Ectodermal cell (in vitro differentiated cells): ENCODE data around the gene C1QTNF3.

Source experiments
- H3K27ac ChIP-seq: 2 replicates; pipeline ENCODE4 v1.7.0; 2013; ENCODE audit warnings: mild to moderate bottlenecking, low read depth, low read length; ENCODE audit not compliant: insufficient read depth, poor library complexity, severe bottlenecking
- H3K27me3 ChIP-seq: 2 replicates; pipeline ENCODE4 v1.7.0; 2013; ENCODE audit warnings: mild to moderate bottlenecking, low read length; ENCODE audit not compliant: insufficient read depth, control insufficient read depth, poor library complexity, severe bottlenecking
- H3K36me3 ChIP-seq: one replicate; pipeline ENCODE4 v1.7.0; 2013; ENCODE audit warnings: low read length; ENCODE audit not compliant: control insufficient read depth, insufficient read depth
- H3K4me1 ChIP-seq: one replicate; pipeline ENCODE4 v1.7.0; 2013; ENCODE audit warnings: low read length; ENCODE audit not compliant: control insufficient read depth, insufficient read depth
- H3K4me3 ChIP-seq: 2 replicates; pipeline ENCODE4 v1.7.0; 2013; ENCODE audit warnings: low read depth, low read length, control low read depth; ENCODE audit not compliant: insufficient read depth
- H3K9me3 ChIP-seq: 2 replicates; pipeline ENCODE4 v1.7.0; 2013; ENCODE audit warnings: mild to moderate bottlenecking, low read length, moderate library complexity; ENCODE audit not compliant: control insufficient read depth
- WGBS, 2 experiments: methylation state at CpG; one replicate each; pipeline ENCODE4 v1.1.7; 2013; ENCODE audit warnings: missing lambda C conversion rate in 2 of 2; 5-methylcytosine and 5-hydroxymethylcytosine counted together

Gene C1QTNF3

GRCh38 chr5:34002629-34003328, 40.2 kb downstream of the C1QTNF3 start:
- Histone ChIP-seq H3K36me3 (peaks cover 4% of the 10 kb centered on the region), H3K9me3 (no peaks in the 10 kb centered on the region), H3K27me3 (no peaks in the 10 kb centered on the region), H3K4me3 (no peak overlapping the region), H3K27ac (no peak overlapping the region), H3K4me1 (peaks cover 13% of the 10 kb centered on the region)
- WGBS, 2 experiments, result 89 to 91% methylated on average over 10 of the region's 10 CpGs

- no peaks in the 10 kb centered on the region for H3K9me3 ChIP-seq
- H3K36me3 ChIP-seq, result peaks cover 4% of the 10 kb centered on the region
- H3K27ac ChIP-seq, result no peak overlapping the region
- no peaks in the 10 kb centered on the region for H3K27me3 ChIP-seq
- H3K4me1 ChIP-seq, result peaks cover 8% of the 10 kb centered on the region
- WGBS, 2 experiments, result 90 to 92% methylated on average over 10 of the region's 10 CpGs
- H3K4me3 ChIP-seq, result no peak overlapping the region
Measured at GRCh38 chr5:34001241-34001841, 41.7 kb downstream of the C1QTNF3 start.

DNA sequence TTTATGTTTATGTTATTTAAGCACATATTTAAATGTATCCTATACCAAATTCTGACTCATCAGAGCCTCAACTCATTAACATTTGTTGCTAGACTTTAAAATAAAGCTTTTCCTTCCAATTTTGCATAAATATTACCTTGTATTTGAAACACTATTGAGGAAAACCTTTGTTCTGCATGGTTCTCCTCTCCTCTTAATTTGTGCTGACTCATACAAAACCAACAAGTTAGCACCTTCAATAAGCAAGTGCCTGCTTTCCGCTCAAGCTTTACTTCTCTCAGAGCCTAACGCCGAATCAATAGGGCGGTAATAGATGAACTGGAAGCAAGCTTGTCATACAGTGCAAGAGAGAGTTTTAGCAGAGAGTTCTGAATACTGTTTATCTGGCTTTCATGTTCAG, 43.0 kb downstream of the C1QTNF3 start:
- Histone ChIP-seq H3K27ac (no peak overlapping the region), H3K9me3 (no peaks in the 10 kb centered on the region), H3K36me3 (peaks cover 4% of the 10 kb centered on the region), H3K27me3 (no peaks in the 10 kb centered on the region), H3K4me3 (no peak overlapping the region), H3K4me1 (peaks cover 8% of the 10 kb centered on the region)
- WGBS, 2 experiments, result 93 to 96% methylated on average over 4 of the region's 4 CpGs

DNA sequence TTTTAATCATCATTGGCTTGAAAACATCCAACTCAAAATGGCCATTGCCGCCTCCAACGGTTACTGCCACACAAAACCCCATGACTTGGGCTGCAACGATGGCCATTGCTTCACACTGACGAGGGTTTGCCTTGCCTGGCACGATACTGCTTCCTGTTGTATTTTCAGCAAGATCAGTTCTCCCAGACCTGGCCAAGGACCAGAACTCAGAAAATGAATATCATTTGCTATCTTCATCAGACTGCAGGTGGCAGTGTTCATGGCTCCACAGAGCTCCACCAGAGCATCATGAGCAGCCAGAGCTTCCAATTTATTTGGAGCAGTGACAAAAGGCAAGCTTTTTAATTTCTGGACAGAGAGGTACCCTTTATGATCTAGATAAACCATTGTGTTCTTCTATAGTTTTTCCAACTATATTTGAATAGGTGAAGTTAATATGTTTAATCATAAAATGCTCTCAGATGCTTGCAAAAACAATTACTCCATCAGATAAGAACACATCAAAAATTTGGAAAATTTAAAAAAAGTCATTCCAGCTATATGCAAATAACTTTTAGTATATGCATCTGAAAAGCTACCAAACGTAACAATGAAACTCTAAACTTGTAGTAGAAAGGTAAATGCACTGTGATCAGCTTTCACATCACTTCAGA, 45.6 kb downstream of the C1QTNF3 start:
- Histone ChIP-seq H3K36me3 (peaks cover 4% of the 10 kb centered on the region), H3K27ac (no peak overlapping the region), H3K27me3 (no peaks in the 10 kb centered on the region), H3K4me3 (no peak overlapping the region), H3K4me1 (peaks cover 4% of the 10 kb centered on the region), H3K9me3 (no peaks in the 10 kb centered on the region)
- 82 to 84% methylated on average over 5 to 6 of the region's 6 CpGs for WGBS, 2 experiments

- Histone ChIP-seq H3K4me3 (no peak overlapping the region), H3K27ac (no peak overlapping the region), H3K4me1 (no peaks in the 10 kb centered on the region), H3K27me3 (no peaks in the 10 kb centered on the region), H3K9me3 (no peaks in the 10 kb centered on the region), H3K36me3 (peaks cover 4% of the 10 kb centered on the region)
- WGBS, 2 experiments, result 84 to 91% methylated on average over 2 of the region's 2 CpGs
Measured at GRCh38 chr5:33995865-33996264, 47.1 kb downstream of the C1QTNF3 start.

DNA sequence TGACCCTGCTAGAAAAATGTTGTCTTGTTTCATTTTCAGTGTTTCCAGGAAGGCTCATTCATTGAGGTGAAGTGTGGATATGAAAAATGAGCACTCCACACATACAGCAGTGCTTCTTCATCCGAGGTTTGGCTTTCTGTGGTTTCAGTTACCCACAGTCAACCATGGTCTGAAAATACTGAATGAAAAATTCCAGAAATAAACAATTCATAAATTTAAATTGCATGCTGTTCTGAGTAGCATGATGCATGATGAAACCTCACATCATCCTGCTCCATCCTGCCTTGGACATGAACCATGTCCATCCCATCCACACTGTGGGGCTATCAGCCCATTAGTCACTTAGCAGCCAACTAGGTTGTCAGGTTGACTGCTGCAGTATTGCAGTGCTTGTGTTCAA, 48.2 kb downstream of the C1QTNF3 start:
- H3K27ac ChIP-seq, result no peak overlapping the region
- H3K4me1 ChIP-seq, result no peaks in the 10 kb centered on the region
- 94 to 100% methylated on average over 1 of the region's 1 CpG for WGBS, 2 experiments

GRCh38 chr5:33992864-33993263, 50.1 kb downstream of the C1QTNF3 start:
- Histone ChIP-seq H3K4me1 (no peaks in the 10 kb centered on the region), H3K36me3 (peaks cover 11% of the 10 kb centered on the region), H3K27ac (no peak overlapping the region), H3K27me3 (no peaks in the 10 kb centered on the region), H3K4me3 (no peak overlapping the region), H3K9me3 (no peaks in the 10 kb centered on the region)
- 98 to 100% methylated on average over 2 of the region's 2 CpGs for WGBS, 2 experiments

More for the DNA sequence above, 48.2 kb downstream of the C1QTNF3 start:
- no peak overlapping the region for H3K4me3 ChIP-seq
- peaks cover 4% of the 10 kb centered on the region for H3K36me3 ChIP-seq
- H3K27me3 ChIP-seq, result no peaks in the 10 kb centered on the region
- no peaks in the 10 kb centered on the region for H3K9me3 ChIP-seq

DNA sequence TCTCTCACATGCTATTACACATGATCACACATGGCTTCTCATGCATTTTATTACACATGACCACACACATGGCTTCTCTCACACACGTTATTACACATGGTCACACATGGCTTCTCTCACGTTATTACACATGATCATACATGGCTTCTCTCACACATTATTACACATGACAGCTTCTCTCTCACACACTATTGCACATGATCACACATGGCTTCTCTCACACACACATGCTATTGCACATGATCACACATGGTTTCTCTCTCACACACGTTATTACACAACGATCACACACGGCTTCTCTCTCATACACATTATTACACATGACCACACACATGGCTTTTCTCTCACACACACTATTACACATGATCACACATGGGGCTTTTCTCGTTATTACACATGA, 57.6 kb downstream of the C1QTNF3 start:
- H3K9me3 ChIP-seq, result no peaks in the 10 kb centered on the region
- H3K27ac ChIP-seq, result no peak overlapping the region
- no peaks in the 10 kb centered on the region for H3K27me3 ChIP-seq
- no peaks in the 10 kb centered on the region for H3K4me1 ChIP-seq
- 93 to 95% methylated on average over 6 of the region's 6 CpGs for WGBS, 2 experiments
- peaks cover 13% of the 10 kb centered on the region for H3K36me3 ChIP-seq
- H3K4me3 ChIP-seq, result no peak overlapping the region

- no peaks in the 10 kb centered on the region for H3K27me3 ChIP-seq
- H3K9me3 ChIP-seq, result no peaks in the 10 kb centered on the region
- 88 to 90% methylated on average over 7 of the region's 7 CpGs for WGBS, 2 experiments
- H3K27ac ChIP-seq, result no peak within 1 kb of the TSS
- no peak within 1 kb of the TSS for H3K4me3 ChIP-seq
- peaks cover 13% of the 10 kb centered on the region for H3K36me3 ChIP-seq
- no peaks in the 10 kb centered on the region for H3K4me1 ChIP-seq
Measured at GRCh38 chr5:33984671-33985124, 58.3 kb downstream of the C1QTNF3 start, which contains the start of gene SLC45A2. TSS of gene SLC45A2 (minus strand) at chr5:33984693. CDS start at chr5:33984583, 110 bp downstream.

DNA sequence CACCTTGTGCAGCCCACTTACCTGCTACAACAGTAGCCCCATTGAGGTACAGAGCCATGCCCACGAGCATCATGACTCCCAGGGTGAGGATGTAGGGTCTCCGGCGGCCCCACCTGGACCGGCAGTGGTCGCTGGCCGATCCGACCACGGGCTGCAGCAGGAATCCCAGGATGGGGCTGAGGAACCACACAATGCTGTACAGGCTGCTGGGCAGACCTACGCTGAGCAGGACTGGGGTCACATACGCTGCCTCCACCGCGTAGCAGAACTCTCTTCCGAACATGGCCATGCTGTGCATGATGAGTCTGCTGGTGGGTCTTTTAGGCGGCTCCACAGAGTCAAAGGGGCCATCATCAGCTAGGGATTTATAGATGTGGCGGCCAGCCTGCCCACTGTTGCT, 58.8 kb downstream of the C1QTNF3 start:
- no peak overlapping the region for H3K4me3 ChIP-seq
- H3K36me3 ChIP-seq, result peaks cover 13% of the 10 kb centered on the region
- H3K27me3 ChIP-seq, result no peaks in the 10 kb centered on the region
- 95 to 96% methylated on average over 15 of the region's 15 CpGs for WGBS, 2 experiments
- H3K9me3 ChIP-seq, result no peaks in the 10 kb centered on the region
- no peak overlapping the region for H3K27ac ChIP-seq
- no peaks in the 10 kb centered on the region for H3K4me1 ChIP-seq
